Thyroid gland (tissue), 4 donors: ENCODE data around the gene PLAC9.

Source experiments
- POLR2A ChIP-seq, 2 donors: fragments of 450-650 bp; IDR thresholded peaks; one replicate each; pipeline ENCODE4 v1.6.1; 2017; ENCODE audit warnings: antibody characterized with exemption in 2 of 2, mild to moderate bottlenecking in 2 of 2, moderate library complexity in 1 of 2
- TF ChIP-seq, protein P1 (sequence below), 6 experiments: fragments of 200-600 bp in 3 of 6; fragments of 450-650 bp in 3 of 6; sonication (generic) in 3 of 6; IDR thresholded peaks; one replicate each; pipeline ENCODE4 v1.5.1; 2016 to 2019; ENCODE audit warnings: antibody characterized with exemption in 6 of 6, mild to moderate bottlenecking in 2 of 6, inconsistent platforms in 1 of 6, moderate library complexity in 1 of 6

DNA sequence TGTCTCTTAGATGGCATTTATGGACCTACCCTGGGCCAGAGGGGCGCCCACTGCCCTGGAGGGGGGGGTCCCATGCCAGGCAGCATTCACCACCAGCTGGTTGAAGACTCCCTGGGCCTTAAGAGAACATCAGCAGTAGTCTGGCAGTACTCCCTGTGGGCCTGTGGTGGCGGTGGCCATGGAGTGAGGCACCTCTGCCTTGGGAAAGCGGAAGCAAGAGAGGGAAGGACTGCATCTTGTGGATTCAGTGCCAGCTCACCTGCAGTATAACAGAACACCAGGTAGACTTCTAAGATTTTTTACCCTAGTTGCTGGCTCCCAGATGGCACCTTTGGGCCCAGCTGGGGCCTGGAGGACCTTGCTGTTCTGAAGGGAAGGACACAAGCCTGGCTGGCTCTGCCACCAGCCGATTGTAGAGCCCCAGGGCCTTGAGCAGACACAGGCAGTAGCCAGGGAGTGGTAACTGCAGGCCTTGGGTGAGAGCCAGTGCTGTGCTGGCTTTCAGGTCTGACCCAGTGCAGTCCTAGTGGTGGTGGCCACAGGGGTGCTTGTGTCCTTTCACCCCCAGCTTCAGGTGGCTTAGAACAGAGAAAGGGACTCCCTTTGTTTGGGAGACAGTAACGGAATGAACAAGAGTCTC lies 15.8 kb downstream of the PLAC9 start:
- TF ChIP-seq POLR2A (IDR thresholded peaks at IDR 0.05): no peak
- TF ChIP-seq, protein P1, sequence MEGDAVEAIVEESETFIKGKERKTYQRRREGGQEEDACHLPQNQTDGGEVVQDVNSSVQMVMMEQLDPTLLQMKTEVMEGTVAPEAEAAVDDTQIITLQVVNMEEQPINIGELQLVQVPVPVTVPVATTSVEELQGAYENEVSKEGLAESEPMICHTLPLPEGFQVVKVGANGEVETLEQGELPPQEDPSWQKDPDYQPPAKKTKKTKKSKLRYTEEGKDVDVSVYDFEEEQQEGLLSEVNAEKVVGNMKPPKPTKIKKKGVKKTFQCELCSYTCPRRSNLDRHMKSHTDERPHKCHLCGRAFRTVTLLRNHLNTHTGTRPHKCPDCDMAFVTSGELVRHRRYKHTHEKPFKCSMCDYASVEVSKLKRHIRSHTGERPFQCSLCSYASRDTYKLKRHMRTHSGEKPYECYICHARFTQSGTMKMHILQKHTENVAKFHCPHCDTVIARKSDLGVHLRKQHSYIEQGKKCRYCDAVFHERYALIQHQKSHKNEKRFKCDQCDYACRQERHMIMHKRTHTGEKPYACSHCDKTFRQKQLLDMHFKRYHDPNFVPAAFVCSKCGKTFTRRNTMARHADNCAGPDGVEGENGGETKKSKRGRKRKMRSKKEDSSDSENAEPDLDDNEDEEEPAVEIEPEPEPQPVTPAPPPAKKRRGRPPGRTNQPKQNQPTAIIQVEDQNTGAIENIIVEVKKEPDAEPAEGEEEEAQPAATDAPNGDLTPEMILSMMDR (IDR thresholded peaks at IDR 0.05): no peak
